ENCODE results near the gene FAM83B. TPM values are rescaled to one million over a fixed set of nuclear protein-coding genes. Genes with fewer than 3 reads are reported as not detected.

The FAM83B gene
- total and polyA plus RNA-seq, 2 experiments from 2014 or later: not detected

DNA sequence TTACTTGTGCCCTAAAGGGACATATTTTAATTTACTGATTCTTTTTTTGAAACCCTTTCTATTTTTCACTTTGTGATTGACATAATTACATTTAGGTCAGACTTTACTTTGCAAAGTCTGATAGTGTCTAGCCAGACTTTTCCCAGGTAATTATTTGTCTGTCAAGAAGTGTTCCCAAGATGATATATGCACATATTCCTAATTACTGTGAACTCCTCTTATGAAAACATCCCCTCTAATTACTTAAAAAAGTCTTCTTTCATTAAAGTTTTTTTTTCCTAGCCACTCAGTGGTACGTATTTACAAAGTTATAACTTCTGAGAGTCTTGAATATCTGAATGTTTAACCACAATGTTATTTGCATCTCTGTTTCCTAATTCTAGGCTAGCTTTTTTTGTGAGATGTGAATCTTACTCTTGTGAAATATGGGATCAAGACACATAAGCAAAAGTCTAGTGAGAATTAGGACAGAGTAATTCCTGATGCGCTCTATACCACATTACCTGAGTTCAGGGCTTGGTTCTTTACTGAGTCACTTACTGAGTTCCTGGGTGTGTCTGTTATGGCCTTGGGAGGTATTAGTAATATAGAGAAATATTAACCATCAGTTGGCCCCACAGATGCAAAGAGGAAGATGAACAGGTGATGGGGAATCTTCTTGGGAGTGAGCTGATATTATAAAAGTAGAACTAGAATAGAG is 27.9 kb downstream of the FAM83B start:
- no peaks in the 10 kb centered on the region for H3K27me3 ChIP-seq (replicated peaks; ENCODE audit: insufficient read depth)
- no peaks in the 10 kb centered on the region for H3K9me2 ChIP-seq (ENCODE audit: insufficient read depth)
- H3K4me1 ChIP-seq (ENCODE audit: insufficient read depth): no peaks in the 10 kb centered on the region
- no peaks in the 10 kb centered on the region for H3F3A ChIP-seq (ENCODE audit: insufficient read depth)
- no peak overlapping the region for H3K4me3 ChIP-seq
- no peaks in the 10 kb centered on the region for H3K36me3 ChIP-seq (ENCODE audit: low read depth)
- in situ Hi-C loops (cut with MboI): no loop called here
- H3K79me2 ChIP-seq (ENCODE audit: insufficient read depth): no peaks in the 10 kb centered on the region
- H2AFZ ChIP-seq: no peak overlapping the region
- 26 to 34% methylated on average over 2 of the region's 2 CpGs for WGBS, 2 experiments (ENCODE audit: low coverage in 1 of 2, low lambda C conversion rate in 2 of 2, missing lambda C conversion rate in 2 of 2)
- no peak overlapping the region for H3K4me2 ChIP-seq (ENCODE audit: unreplicated experiment)
- H3K27ac ChIP-seq: no peak overlapping the region
- H3K9ac ChIP-seq: no peak overlapping the region
- no peak for DNase-seq
- TF ChIP-seq EZH2 (IDR thresholded peaks at IDR 0.05; ENCODE audit: insufficient read depth, poor library complexity, severe bottlenecking) (no peak), EZH2phosphoT487 (IDR thresholded peaks at IDR 0.05; ENCODE audit: insufficient read depth, low read depth) (no peak)
- no peaks in the 10 kb centered on the region for H3K9me3 ChIP-seq (ENCODE audit: low read depth)
- no peaks in the 10 kb centered on the region for H4K20me1 ChIP-seq (ENCODE audit: insufficient read depth)

DNA sequence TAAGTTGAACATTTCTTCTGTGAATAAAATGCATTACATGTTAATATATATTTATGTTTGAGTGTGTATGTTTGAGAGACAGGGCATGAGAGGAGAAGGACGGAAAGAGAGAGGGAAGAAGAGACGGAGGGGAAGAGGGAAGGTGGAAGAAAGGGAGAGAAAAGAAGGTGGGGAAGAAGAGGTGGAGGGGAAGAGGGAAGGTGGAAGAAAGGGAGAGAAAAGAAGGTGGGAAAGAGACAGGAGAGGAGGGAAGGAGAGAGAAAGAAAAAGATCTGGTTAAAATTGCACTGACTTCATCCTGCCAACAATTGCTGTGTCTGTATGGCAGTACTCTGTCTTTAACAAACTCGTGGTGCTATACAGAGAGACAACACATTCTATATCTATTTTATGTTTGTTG is 29.0 kb downstream of the FAM83B start:
- in situ Hi-C loops (cut with MboI): no loop called here
- no peak overlapping the region for H3K27ac ChIP-seq
- WGBS, 2 experiments (ENCODE audit: low coverage in 1 of 2, low lambda C conversion rate in 2 of 2, missing lambda C conversion rate in 2 of 2): 33 to 54% methylated on average over 3 of the region's 3 CpGs

DNA sequence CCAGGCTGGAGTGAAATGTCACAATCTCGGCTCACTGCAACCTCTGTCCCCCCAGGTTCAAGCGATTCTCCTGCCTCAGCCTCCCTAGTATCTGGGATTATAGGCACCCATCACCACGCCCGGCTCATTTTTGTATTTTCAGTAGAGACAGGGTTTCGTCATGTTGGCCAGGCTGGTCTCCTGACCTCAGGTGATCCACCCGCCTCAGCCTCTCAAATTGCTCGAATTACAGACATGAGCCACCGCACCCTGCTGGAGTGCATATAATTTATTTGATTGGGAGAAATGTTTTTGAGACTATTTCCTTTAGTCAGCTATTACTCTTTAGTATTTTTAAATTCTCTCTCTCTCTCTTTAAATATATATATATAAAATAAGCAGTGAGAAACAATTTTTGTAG is 29.8 kb downstream of the FAM83B start:
- Histone ChIP-seq H3K4me2 (ENCODE audit: unreplicated experiment) (no peak overlapping the region), H4K20me1 (ENCODE audit: insufficient read depth) (no peaks in the 10 kb centered on the region), H3F3A (ENCODE audit: insufficient read depth) (no peaks in the 10 kb centered on the region), H3K9me2 (ENCODE audit: insufficient read depth) (no peaks in the 10 kb centered on the region), H3K27ac (no peak overlapping the region), H3K79me2 (ENCODE audit: insufficient read depth) (no peaks in the 10 kb centered on the region), H2AFZ (no peak overlapping the region), H3K36me3 (ENCODE audit: low read depth) (no peaks in the 10 kb centered on the region), H3K27me3 (replicated peaks; ENCODE audit: insufficient read depth) (no peaks in the 10 kb centered on the region), H3K4me3 (no peak overlapping the region), H3K9ac (no peak overlapping the region), H3K9me3 (ENCODE audit: low read depth) (no peaks in the 10 kb centered on the region), H3K4me1 (ENCODE audit: insufficient read depth) (no peaks in the 10 kb centered on the region)
- in situ Hi-C loops (cut with MboI): no loop called here
- DNase-seq: no peak
- TF ChIP-seq EZH2 (IDR thresholded peaks at IDR 0.05; ENCODE audit: insufficient read depth, poor library complexity, severe bottlenecking) (no peak), EZH2phosphoT487 (IDR thresholded peaks at IDR 0.05; ENCODE audit: insufficient read depth, low read depth) (no peak)
- WGBS, 2 experiments (ENCODE audit: low coverage in 1 of 2, low lambda C conversion rate in 2 of 2, missing lambda C conversion rate in 2 of 2): 38% methylated on average over 7 to 8 of the region's 8 CpGs

More for the DNA sequence above, 29.0 kb downstream of the FAM83B start:
- Histone ChIP-seq H3K9ac (no peak overlapping the region), H2AFZ (no peak overlapping the region), H4K20me1 (ENCODE audit: insufficient read depth) (no peaks in the 10 kb centered on the region), H3K4me2 (ENCODE audit: unreplicated experiment) (no peak overlapping the region), H3K4me1 (ENCODE audit: insufficient read depth) (no peaks in the 10 kb centered on the region), H3K79me2 (ENCODE audit: insufficient read depth) (no peaks in the 10 kb centered on the region), H3F3A (ENCODE audit: insufficient read depth) (no peaks in the 10 kb centered on the region), H3K4me3 (no peak overlapping the region), H3K27me3 (replicated peaks; ENCODE audit: insufficient read depth) (no peaks in the 10 kb centered on the region), H3K9me2 (ENCODE audit: insufficient read depth) (no peaks in the 10 kb centered on the region), H3K36me3 (ENCODE audit: low read depth) (no peaks in the 10 kb centered on the region), H3K9me3 (ENCODE audit: low read depth) (no peaks in the 10 kb centered on the region)
- TF ChIP-seq EZH2 (IDR thresholded peaks at IDR 0.05; ENCODE audit: insufficient read depth, poor library complexity, severe bottlenecking) (no peak), EZH2phosphoT487 (IDR thresholded peaks at IDR 0.05; ENCODE audit: insufficient read depth, low read depth) (no peak)
- DNase-seq: no peak

DNA sequence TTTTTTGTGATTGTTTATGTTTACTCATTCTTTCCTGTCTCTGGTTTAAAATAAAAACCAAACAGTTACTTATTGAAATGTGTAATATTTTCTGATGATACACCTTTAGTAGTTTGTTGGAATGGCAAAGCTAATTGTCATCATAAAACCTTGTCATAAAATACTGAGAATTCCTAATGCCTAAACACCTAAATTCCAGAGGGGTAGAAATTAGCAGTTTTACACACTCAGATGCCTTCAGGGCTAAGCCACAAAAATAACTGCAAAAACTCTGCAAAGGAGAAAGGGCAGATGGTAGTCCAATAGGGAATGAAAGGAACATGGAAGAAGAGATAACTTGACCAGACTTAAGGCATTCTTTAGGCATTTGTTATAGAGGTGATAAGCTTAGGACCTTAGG is 30.3 kb downstream of the FAM83B start:
- TF ChIP-seq EZH2phosphoT487 (IDR thresholded peaks at IDR 0.05; ENCODE audit: insufficient read depth, low read depth) (no peak), EZH2 (IDR thresholded peaks at IDR 0.05; ENCODE audit: insufficient read depth, poor library complexity, severe bottlenecking) (no peak)
- H3K9ac ChIP-seq: no peak overlapping the region
- in situ Hi-C loops (cut with MboI): no loop called here
- no peaks in the 10 kb centered on the region for H3K4me1 ChIP-seq (ENCODE audit: insufficient read depth)
- no peaks in the 10 kb centered on the region for H3K9me2 ChIP-seq (ENCODE audit: insufficient read depth)
- no peaks in the 10 kb centered on the region for H3F3A ChIP-seq (ENCODE audit: insufficient read depth)
- H2AFZ ChIP-seq: no peak overlapping the region
- no peaks in the 10 kb centered on the region for H4K20me1 ChIP-seq (ENCODE audit: insufficient read depth)
- no peak overlapping the region for H3K4me3 ChIP-seq
- no peak for DNase-seq
- H3K9me3 ChIP-seq (ENCODE audit: low read depth): no peaks in the 10 kb centered on the region
- no peaks in the 10 kb centered on the region for H3K36me3 ChIP-seq (ENCODE audit: low read depth)
- no peaks in the 10 kb centered on the region for H3K79me2 ChIP-seq (ENCODE audit: insufficient read depth)
- no peak overlapping the region for H3K4me2 ChIP-seq (ENCODE audit: unreplicated experiment)
- H3K27me3 ChIP-seq (replicated peaks; ENCODE audit: insufficient read depth): no peaks in the 10 kb centered on the region
- H3K27ac ChIP-seq: no peak overlapping the region
